ENCODE data around the gene OTOP1.

DNA sequence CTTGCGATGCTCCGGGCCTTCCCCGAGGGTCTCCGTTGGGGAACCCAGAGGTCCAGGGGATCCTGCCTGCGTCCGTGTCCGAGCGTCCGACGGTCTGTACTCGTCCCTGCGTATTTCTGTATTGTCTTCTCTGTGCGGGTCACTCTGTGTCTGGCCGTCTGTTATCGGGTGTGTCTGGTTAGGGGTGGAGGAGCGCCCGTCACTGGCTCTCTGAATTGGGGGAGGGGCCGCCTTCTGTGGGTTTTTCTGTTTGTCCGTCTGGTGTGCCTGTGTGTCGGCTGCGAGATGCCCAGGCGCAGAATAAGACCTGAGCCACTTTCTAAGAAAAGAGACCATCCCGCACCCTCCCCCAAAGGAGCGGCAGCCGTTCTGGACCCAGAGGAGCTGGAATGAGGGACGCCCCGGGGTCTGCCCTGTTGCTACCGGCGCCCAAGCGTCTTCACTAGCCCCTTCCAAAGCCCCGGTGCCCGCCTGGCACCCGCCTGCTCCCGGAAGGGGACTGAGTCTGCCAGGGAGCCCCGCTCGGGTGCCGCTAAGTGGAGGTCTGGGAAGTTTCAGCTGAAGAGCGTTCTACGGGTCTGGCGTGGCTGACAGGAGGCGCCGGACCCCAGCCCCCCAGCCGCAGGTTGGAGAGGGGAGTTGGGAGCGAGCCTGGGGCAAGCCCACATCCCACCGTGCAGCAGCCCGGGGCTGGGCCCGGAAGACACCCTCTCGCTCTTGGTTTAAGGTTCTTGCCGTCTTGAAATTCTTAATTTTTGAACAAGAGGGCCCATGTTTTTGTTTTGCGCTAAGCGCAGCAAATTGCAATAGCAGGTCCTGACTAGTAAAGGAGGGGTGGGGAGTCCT lies 1.0 kb upstream of the OTOP1 start:
- TF ChIP-seq RAD21 (IDR thresholded peaks at IDR 0.05; ENCODE audit: low read depth) = no peak
- TF ChIP-seq, protein P1, sequence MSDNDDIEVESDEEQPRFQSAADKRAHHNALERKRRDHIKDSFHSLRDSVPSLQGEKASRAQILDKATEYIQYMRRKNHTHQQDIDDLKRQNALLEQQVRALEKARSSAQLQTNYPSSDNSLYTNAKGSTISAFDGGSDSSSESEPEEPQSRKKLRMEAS (IDR thresholded peaks at IDR 0.05) = no peak
- TF ChIP-seq EGR1 (IDR thresholded peaks at IDR 0.05) = no peak
- TF ChIP-seq EP300 (IDR thresholded peaks at IDR 0.05; ENCODE audit: borderline replicate concordance) = no peak
- TF ChIP-seq FOXM1 (IDR thresholded peaks at IDR 0.05; ENCODE audit: borderline replicate concordance, low read depth) = no peak
- TF ChIP-seq CEBPB (IDR thresholded peaks at IDR 0.05) = no peak
- TF ChIP-seq, protein P2, sequence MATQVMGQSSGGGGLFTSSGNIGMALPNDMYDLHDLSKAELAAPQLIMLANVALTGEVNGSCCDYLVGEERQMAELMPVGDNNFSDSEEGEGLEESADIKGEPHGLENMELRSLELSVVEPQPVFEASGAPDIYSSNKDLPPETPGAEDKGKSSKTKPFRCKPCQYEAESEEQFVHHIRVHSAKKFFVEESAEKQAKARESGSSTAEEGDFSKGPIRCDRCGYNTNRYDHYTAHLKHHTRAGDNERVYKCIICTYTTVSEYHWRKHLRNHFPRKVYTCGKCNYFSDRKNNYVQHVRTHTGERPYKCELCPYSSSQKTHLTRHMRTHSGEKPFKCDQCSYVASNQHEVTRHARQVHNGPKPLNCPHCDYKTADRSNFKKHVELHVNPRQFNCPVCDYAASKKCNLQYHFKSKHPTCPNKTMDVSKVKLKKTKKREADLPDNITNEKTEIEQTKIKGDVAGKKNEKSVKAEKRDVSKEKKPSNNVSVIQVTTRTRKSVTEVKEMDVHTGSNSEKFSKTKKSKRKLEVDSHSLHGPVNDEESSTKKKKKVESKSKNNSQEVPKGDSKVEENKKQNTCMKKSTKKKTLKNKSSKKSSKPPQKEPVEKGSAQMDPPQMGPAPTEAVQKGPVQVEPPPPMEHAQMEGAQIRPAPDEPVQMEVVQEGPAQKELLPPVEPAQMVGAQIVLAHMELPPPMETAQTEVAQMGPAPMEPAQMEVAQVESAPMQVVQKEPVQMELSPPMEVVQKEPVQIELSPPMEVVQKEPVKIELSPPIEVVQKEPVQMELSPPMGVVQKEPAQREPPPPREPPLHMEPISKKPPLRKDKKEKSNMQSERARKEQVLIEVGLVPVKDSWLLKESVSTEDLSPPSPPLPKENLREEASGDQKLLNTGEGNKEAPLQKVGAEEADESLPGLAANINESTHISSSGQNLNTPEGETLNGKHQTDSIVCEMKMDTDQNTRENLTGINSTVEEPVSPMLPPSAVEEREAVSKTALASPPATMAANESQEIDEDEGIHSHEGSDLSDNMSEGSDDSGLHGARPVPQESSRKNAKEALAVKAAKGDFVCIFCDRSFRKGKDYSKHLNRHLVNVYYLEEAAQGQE (IDR thresholded peaks at IDR 0.05; ENCODE audit: low read depth) = no peak

All from Ishikawa (cell line).